DND-41 (cell line): Measurements from ENCODE around the gene XXYLT1.

Experiments used
- ATAC-seq: fragments of 200-7000 bp; cut with Tn5 transposase; 3 replicates; pipeline ENCODE4 v1.9.1; 2021; ENCODE audit warnings: low read depth; ENCODE audit not compliant: insufficient read depth
- DNase-seq: peaks from one replicate; pipeline ENCODE4 v3.0.0-alpha.2; 2020
- H2AFZ ChIP-seq: 2 replicates; pipeline ENCODE4 v1.6.0; 2012; ENCODE audit warnings: low read depth, low read length
- H3K27ac ChIP-seq: 2 replicates; pipeline ENCODE4 v1.5.1; 2012; ENCODE audit warnings: low read length, inconsistent platforms
- H3K27me3 ChIP-seq: fragments of 200-600 bp; sonication (generic); 2 replicates; pipeline ENCODE4 v1.6.0; 2012; ENCODE audit warnings: low read length, mild to moderate bottlenecking, inconsistent platforms; ENCODE audit not compliant: insufficient read depth, poor library complexity
- H3K36me3 ChIP-seq: 2 replicates; pipeline ENCODE4 v1.5.1; 2012; ENCODE audit warnings: low read length, inconsistent platforms; ENCODE audit not compliant: insufficient read depth
- H3K4me1 ChIP-seq: 2 replicates; pipeline ENCODE4 v1.5.1; 2012; ENCODE audit warnings: mild to moderate bottlenecking, low read length; ENCODE audit not compliant: insufficient read depth
- H3K4me2 ChIP-seq: 2 replicates; pipeline ENCODE4 v1.6.0; 2012; ENCODE audit warnings: mild to moderate bottlenecking, moderate library complexity, low read length, inconsistent platforms; ENCODE audit not compliant: insufficient read depth
- H3K4me3 ChIP-seq, 2 experiments: fragments of 200-600 bp in 1 of 2; shearing (Covaris generic) in 1 of 2; 2 replicates each; pipeline ENCODE4 v1.5.1; 2012 to 2016; ENCODE audit warnings: inconsistent platforms in 2 of 2, low read length in 2 of 2, mild to moderate bottlenecking in 2 of 2, low read depth in 1 of 2, moderate library complexity in 1 of 2
- H3K79me2 ChIP-seq: 2 replicates; pipeline ENCODE4 v1.6.0; 2012; ENCODE audit warnings: low read length, inconsistent platforms; ENCODE audit not compliant: insufficient read depth
- H3K9ac ChIP-seq: 2 replicates; pipeline ENCODE4 v1.6.0; 2012; ENCODE audit warnings: low read depth, mild to moderate bottlenecking, inconsistent platforms, low read length, moderate library complexity
- H3K9me3 ChIP-seq: 2 replicates; pipeline ENCODE4 v1.5.1; 2012; ENCODE audit warnings: low read length, moderate library complexity, mild to moderate bottlenecking, inconsistent platforms; ENCODE audit not compliant: insufficient read depth, severe bottlenecking
- H4K20me1 ChIP-seq: 2 replicates; pipeline ENCODE4 v1.6.0; 2012; ENCODE audit warnings: low read length; ENCODE audit not compliant: insufficient read depth
- EZH2 ChIP-seq: IDR thresholded peaks from 3 replicates; pipeline ENCODE4 v1.6.1; 2012; ENCODE audit warnings: borderline replicate concordance, low read depth, mild to moderate bottlenecking, moderate library complexity, low read length, inconsistent platforms; ENCODE audit not compliant: severe bottlenecking
- TF ChIP-seq, protein P1 (sequence below): IDR thresholded peaks from 2 replicates; pipeline ENCODE4 v1.5.1; 2012; ENCODE audit warnings: borderline replicate concordance, low read length, moderate library complexity, mild to moderate bottlenecking; ENCODE audit not compliant: poor library complexity, severe bottlenecking; ENCODE audit errors: extremely low read depth

Gene XXYLT1

DNA sequence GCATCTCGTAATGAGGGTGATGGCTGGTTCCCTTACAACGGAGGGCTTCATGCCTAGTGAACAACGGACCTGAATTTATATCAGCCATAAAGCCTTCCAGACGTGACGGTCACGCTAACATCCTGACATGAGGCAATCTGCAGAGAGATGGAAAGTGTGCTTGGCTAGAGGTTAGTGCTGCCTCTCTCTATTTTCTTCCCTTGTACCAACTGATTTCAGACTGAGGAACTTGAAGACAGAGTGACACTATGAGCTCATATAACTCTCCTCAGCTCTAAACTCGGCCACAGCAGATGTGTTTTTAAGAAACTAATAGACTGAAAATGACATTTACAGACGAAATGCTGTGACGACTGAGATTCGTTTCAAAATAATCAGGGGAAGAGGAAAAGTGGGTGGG lies 122.4 kb downstream of the XXYLT1 start:
- no peak overlapping the region for H3K9ac ChIP-seq
- H4K20me1 ChIP-seq, result peaks cover 9% of the 10 kb centered on the region; the same call in 1 of the 2 replicates
- TF ChIP-seq, protein P1, sequence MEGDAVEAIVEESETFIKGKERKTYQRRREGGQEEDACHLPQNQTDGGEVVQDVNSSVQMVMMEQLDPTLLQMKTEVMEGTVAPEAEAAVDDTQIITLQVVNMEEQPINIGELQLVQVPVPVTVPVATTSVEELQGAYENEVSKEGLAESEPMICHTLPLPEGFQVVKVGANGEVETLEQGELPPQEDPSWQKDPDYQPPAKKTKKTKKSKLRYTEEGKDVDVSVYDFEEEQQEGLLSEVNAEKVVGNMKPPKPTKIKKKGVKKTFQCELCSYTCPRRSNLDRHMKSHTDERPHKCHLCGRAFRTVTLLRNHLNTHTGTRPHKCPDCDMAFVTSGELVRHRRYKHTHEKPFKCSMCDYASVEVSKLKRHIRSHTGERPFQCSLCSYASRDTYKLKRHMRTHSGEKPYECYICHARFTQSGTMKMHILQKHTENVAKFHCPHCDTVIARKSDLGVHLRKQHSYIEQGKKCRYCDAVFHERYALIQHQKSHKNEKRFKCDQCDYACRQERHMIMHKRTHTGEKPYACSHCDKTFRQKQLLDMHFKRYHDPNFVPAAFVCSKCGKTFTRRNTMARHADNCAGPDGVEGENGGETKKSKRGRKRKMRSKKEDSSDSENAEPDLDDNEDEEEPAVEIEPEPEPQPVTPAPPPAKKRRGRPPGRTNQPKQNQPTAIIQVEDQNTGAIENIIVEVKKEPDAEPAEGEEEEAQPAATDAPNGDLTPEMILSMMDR, result no peak
- TF ChIP-seq EZH2, result no peak

DNA sequence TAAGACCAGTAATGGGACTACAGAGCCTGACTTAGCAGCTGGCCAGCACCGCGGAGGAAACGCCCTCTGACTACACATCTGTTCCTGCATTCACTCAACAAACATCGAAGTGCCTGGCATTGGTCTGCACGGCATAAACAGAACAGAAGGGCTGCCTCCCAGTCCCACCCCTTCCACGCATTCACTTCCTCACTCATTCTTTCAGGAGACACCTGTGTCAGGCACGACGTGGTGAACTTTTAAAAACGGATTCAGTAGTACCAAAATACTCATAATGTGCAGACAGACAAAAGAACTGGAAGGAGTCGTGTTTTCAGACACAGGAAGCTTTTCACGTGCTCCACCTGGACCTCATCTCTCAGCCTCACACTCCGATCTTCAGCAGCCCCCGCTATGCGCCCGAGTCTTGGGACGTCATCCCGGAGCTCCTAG lies 123.3 kb downstream of the XXYLT1 start:
- ATAC-seq (peak; percentile 29; the same call in 1 of the 3 replicates), DNase-seq (no peak)
- H3K4me1 ChIP-seq, result no peaks in the 10 kb centered on the region
- 0 out of 2 replicates have a peak, but pooled peaks cover under 1% of the 10 kb centered on the region for H3K36me3 ChIP-seq
- no peak overlapping the region for H3K4me3 ChIP-seq
- no peak overlapping the region for H3K9ac ChIP-seq
- no peak for TF ChIP-seq EZH2
- TF ChIP-seq, protein P1, result no peak
- no peaks in the 10 kb centered on the region for H3K79me2 ChIP-seq
- no peak overlapping the region for H3K4me2 ChIP-seq
- H3K9me3 ChIP-seq, result no peaks in the 10 kb centered on the region
- H4K20me1 ChIP-seq, result peaks cover 5% of the 10 kb centered on the region; the same call in 1 of the 2 replicates
- no peak overlapping the region for H3K27ac ChIP-seq
- H2AFZ ChIP-seq, result no peak overlapping the region
- no peaks in the 10 kb centered on the region for H3K27me3 ChIP-seq

More for the DNA sequence above, 122.4 kb downstream of the XXYLT1 start:
- no peaks in the 10 kb centered on the region for H3K79me2 ChIP-seq
- no peak for DNase-seq
- no peaks in the 10 kb centered on the region for H3K4me1 ChIP-seq
- no peaks in the 10 kb centered on the region for H3K36me3 ChIP-seq
- H3K9me3 ChIP-seq, result no peaks in the 10 kb centered on the region
- no peak overlapping the region for H2AFZ ChIP-seq
- no peak overlapping the region for H3K4me3 ChIP-seq
- no peak overlapping the region for H3K27ac ChIP-seq
- no peaks in the 10 kb centered on the region for H3K27me3 ChIP-seq
- no peak overlapping the region for H3K4me2 ChIP-seq
- no peak for ATAC-seq

DNA sequence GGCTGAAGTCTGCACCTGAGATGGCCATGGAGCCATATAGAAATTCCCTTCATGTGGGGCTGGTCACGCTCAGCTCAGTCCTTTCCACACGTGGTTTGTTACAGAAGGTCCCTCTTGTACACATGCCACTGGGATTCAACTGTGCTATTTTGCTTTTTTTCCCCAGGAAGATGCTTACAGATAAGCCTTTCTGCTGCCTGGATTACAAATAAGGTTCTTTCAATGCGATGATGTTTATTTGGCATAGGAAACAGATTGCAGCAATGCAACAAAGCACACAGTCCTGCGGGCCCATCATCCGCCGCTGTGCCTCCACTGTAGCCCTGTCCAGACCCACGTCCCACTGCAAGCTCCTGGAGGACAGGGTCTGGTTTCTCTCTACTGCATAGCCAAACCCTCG lies 124.8 kb downstream of the XXYLT1 start:
- no peaks in the 10 kb centered on the region for H3K27me3 ChIP-seq
- H3K9ac ChIP-seq, result no peak overlapping the region
- H3K79me2 ChIP-seq, result no peaks in the 10 kb centered on the region
- peaks cover 5% of the 10 kb centered on the region; the same call in 1 of the 2 replicates for H4K20me1 ChIP-seq
- ATAC-seq, result no peak
- DNase-seq, result no peak
- no peak overlapping the region for H2AFZ ChIP-seq
- H3K4me3 ChIP-seq, result no peak overlapping the region
- no peak overlapping the region for H3K27ac ChIP-seq
- no peaks in the 10 kb centered on the region for H3K9me3 ChIP-seq
- no peak for TF ChIP-seq EZH2
- TF ChIP-seq, protein P1, result no peak
- H3K4me2 ChIP-seq, result no peak overlapping the region
- H3K36me3 ChIP-seq, result 0 out of 2 replicates have a peak, but pooled peaks cover 7% of the 10 kb centered on the region
- no peaks in the 10 kb centered on the region for H3K4me1 ChIP-seq

DNA sequence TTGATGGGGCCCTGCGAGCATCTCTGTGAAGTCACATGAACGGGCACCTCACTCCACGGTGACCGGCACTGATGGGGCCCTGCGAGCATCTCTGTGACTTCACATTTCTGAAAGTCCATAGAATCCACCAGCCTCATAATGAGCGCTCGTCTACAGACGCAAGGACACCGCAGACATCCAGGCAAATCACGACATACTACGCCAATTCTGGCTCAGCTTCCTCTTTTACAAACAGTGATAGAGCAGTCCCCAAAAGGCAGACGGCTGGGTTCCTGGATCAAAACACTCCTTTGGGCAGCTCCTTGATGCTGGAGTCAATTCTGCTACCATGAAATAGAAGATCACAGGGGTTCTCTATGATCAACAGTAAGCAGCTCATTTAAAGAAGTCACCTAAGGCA lies 125.4 kb downstream of the XXYLT1 start:
- no peak for DNase-seq

More for the DNA sequence above, 125.4 kb downstream of the XXYLT1 start:
- no peaks in the 10 kb centered on the region for H3K27me3 ChIP-seq
- no peaks in the 10 kb centered on the region for H3K9me3 ChIP-seq
- H2AFZ ChIP-seq, result no peak overlapping the region
- H3K27ac ChIP-seq, result no peak overlapping the region
- no peak overlapping the region for H3K4me3 ChIP-seq
- no peak overlapping the region for H3K4me2 ChIP-seq
- H4K20me1 ChIP-seq, result peaks cover 5% of the 10 kb centered on the region; the same call in 1 of the 2 replicates
- H3K79me2 ChIP-seq, result no peaks in the 10 kb centered on the region
- 0 out of 2 replicates have a peak, but pooled peaks cover 7% of the 10 kb centered on the region for H3K36me3 ChIP-seq
- TF ChIP-seq, protein P1, result no peak
- TF ChIP-seq EZH2, result no peak
- H3K4me1 ChIP-seq, result no peaks in the 10 kb centered on the region
- ATAC-seq, result no peak
- no peak overlapping the region for H3K9ac ChIP-seq
